Measurements from ENCODE around the gene HRH3. TPM values are rescaled to one million over a fixed set of nuclear protein-coding genes. Genes with fewer than 3 reads are reported as not detected.

Gene HRH3
- total RNA-seq, 4 donors from 2014 or later = not detected

DNA sequence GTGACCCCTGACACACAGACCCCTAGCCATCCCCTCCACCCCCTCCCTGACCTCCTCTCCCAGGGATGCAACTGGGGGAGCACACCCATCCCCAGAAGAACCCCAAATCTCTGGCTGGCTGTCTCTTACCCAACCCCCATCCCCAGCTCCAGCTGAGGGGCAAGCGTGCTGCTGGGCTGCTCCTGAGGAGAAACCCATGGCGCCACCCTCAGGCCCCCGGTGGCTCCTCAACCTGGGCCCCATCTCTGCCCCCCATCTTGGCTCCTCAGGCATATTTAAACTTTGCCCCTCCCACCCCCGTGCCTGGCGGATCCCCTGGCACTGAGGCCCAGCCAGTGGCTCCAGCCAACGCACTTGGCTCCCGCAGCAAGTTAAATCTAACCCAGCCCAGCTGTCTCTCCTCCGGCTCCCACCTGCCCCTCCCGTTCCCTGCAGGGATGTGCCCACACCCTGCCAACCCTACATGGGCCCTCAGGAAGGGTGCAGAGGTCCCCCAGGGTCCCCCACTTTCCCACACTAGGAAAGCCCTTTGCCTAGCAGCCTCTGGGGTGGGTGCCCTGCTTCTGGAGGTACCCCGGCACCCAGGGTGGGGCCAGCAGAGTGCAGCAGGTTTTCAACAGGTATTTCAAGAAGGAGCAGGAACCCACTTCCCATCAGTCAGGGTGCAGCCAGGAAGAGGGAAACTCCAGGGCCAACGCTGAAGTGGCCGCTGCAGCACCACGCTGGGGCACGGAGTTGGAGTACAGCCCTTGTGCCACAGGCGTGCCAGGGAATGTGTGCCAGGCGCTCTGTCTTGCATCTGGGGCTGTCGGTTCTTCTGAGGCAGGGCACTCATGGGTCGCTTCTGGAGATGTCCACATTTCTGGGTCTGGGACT, 12.9 kb upstream of the HRH3 start:
- no peaks in the 10 kb centered on the region for H3K36me3 ChIP-seq
- H3K27me3 ChIP-seq = peaks cover 4% of the 10 kb centered on the region
- TF ChIP-seq, protein P1, sequence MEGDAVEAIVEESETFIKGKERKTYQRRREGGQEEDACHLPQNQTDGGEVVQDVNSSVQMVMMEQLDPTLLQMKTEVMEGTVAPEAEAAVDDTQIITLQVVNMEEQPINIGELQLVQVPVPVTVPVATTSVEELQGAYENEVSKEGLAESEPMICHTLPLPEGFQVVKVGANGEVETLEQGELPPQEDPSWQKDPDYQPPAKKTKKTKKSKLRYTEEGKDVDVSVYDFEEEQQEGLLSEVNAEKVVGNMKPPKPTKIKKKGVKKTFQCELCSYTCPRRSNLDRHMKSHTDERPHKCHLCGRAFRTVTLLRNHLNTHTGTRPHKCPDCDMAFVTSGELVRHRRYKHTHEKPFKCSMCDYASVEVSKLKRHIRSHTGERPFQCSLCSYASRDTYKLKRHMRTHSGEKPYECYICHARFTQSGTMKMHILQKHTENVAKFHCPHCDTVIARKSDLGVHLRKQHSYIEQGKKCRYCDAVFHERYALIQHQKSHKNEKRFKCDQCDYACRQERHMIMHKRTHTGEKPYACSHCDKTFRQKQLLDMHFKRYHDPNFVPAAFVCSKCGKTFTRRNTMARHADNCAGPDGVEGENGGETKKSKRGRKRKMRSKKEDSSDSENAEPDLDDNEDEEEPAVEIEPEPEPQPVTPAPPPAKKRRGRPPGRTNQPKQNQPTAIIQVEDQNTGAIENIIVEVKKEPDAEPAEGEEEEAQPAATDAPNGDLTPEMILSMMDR (IDR thresholded peaks at IDR 0.05) = no peak
- TF ChIP-seq EP300 (IDR thresholded peaks at IDR 0.05; ENCODE audit: low read depth) (no peak), POLR2A (IDR thresholded peaks at IDR 0.05) (no peak), POLR2AphosphoS5 (IDR thresholded peaks at IDR 0.05) (no peak)
- intact Hi-C loops (cut with DNase I; ENCODE audit: low total_unique reads) (loop anchor here (10.0 kb wide), 1 partner anchor 48 kb away; the partner anchor contains the start of gene MTG2), in situ Hi-C loops (cut with MboI; ENCODE audit: low pct_ligation_motif_present in 1 of 4, low pct_unique_long_range_greater_than_20kb in 1 of 4, low sequenced_read_pairs in 3 of 4) (no loop called here)
- no peaks in the 10 kb centered on the region for H3K9me3 ChIP-seq
- H3K27ac ChIP-seq = no peak overlapping the region
- WGBS, 2 donors (ENCODE audit: low coverage in 1 of 2) = 74% methylated on average over 18 of the region's 18 CpGs; no CpG with 5 or more reads in 1 of the 2 donors
- peaks cover 4 to 6% (median 5%) of the 10 kb centered on the region in 4 donors for H3K4me1 ChIP-seq
- no peak for DNase-seq
- H3K4me3 ChIP-seq = no peak overlapping the region

DNA sequence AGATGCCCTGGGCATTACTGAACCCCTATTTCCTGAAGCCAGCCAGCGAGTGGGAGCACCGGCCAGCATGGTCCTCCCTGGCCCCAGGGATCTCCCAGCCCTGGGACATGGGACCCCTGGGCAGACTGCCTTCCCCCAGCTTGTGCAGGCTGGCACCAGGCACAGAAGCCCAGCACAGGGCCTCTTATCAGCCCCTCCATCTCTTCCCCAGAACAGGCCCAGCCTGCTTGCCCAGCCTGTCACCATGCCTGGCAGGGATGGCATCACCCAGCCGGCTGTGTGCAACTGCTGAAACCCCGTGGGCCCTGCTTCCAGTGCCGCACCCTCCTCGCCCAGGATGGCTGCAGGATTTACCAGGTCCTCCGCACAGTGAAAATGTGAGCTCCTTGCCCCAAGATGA, 12.1 kb upstream of the HRH3 start:
- Histone ChIP-seq H3K27me3 (peaks cover 9% of the 10 kb centered on the region), H3K27ac (no peak overlapping the region), H3K4me1 (no peaks in the 10 kb centered on the region), H3K36me3 (no peaks in the 10 kb centered on the region), H3K9me3 (no peaks in the 10 kb centered on the region), H3K4me3 (no peak overlapping the region)
- DNase-seq = no peak
- TF ChIP-seq POLR2AphosphoS5 (IDR thresholded peaks at IDR 0.05) = no peak
- TF ChIP-seq EP300 (IDR thresholded peaks at IDR 0.05; ENCODE audit: low read depth) = no peak
- TF ChIP-seq, protein P1 (IDR thresholded peaks at IDR 0.05) = no peak
- no peak for TF ChIP-seq POLR2A (IDR thresholded peaks at IDR 0.05)
- WGBS, 2 donors (ENCODE audit: low coverage in 1 of 2) = 80% methylated on average over 7 of the region's 7 CpGs; no CpG with 5 or more reads in 1 of the 2 donors
- in situ Hi-C loops (cut with MboI; ENCODE audit: low pct_ligation_motif_present in 1 of 4, low pct_unique_long_range_greater_than_20kb in 1 of 4, low sequenced_read_pairs in 3 of 4) = no loop called here
- intact Hi-C loops (cut with DNase I; ENCODE audit: low total_unique reads) = loop anchor here (10.0 kb wide), 1 partner anchor 47 kb away; the partner anchor contains the start of gene MTG2

DNA sequence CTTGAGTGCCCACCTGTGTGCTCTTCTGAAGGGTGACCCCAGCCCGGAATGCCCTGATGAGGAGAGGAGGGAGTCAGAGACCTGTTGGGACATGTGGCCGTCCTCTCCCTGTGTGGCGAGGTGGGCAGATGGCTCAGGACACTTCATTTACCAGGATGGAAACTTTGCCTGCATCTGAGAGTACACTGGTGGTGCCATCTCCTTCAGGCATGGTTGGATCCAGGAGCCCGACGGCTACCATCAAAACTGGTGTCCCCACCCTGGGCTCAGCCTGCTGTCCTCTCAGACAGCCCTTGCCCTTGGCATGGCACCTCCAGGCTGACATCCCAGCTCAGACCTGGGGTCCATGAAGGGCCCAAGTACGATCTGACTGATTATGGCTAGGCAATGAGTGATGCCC, 11.2 kb upstream of the HRH3 start:
- intact Hi-C loops (cut with DNase I; ENCODE audit: low total_unique reads) = loop anchor here (10.0 kb wide), 1 partner anchor 46 kb away; the partner anchor contains the start of gene MTG2
- WGBS, 2 donors (ENCODE audit: low coverage in 1 of 2) = 86% methylated on average over 6 of the region's 6 CpGs; no CpG with 5 or more reads in 1 of the 2 donors
- H3K4me1 ChIP-seq = no peaks in the 10 kb centered on the region
- no peak for DNase-seq
- in situ Hi-C loops (cut with MboI; ENCODE audit: low pct_ligation_motif_present in 1 of 4, low pct_unique_long_range_greater_than_20kb in 1 of 4, low sequenced_read_pairs in 3 of 4) = no loop called here
- H3K9me3 ChIP-seq = no peaks in the 10 kb centered on the region
- H3K27me3 ChIP-seq = peaks cover 9% of the 10 kb centered on the region
- H3K36me3 ChIP-seq = no peaks in the 10 kb centered on the region
- no peak for TF ChIP-seq EP300 (IDR thresholded peaks at IDR 0.05; ENCODE audit: low read depth)
- TF ChIP-seq POLR2AphosphoS5 (IDR thresholded peaks at IDR 0.05) = no peak
- TF ChIP-seq, protein P1 (IDR thresholded peaks at IDR 0.05) = no peak
- TF ChIP-seq POLR2A (IDR thresholded peaks at IDR 0.05) = no peak
- no peak overlapping the region for H3K4me3 ChIP-seq
- no peak overlapping the region for H3K27ac ChIP-seq

DNA sequence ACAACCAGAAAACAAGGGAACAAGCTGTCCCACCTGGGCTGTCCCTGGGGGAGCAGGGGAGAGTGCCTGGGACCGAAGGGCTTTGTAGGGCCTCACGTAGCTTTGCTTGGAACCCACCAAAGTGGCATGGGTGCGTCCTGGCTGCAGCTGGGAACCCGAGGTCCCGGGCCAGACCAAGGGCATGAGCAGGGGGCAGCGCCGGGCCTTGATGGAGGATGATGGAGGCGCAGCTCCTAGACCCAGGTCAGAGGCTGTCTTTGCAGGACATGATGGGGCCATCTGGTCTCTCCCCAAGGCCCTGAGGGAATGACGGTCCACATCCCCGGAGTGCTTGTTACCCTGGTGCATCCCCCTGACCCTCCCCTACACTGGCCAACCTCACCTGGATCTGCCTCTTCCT, 10.6 kb upstream of the HRH3 start:
- intact Hi-C loops (cut with DNase I; ENCODE audit: low total_unique reads) = loop anchor here (10.0 kb wide), 1 partner anchor 46 kb away; the partner anchor contains the start of gene MTG2
- H3K27me3 ChIP-seq = peaks cover 14% of the 10 kb centered on the region
- in situ Hi-C loops (cut with MboI; ENCODE audit: low pct_ligation_motif_present in 1 of 4, low pct_unique_long_range_greater_than_20kb in 1 of 4, low sequenced_read_pairs in 3 of 4) = no loop called here

More for the DNA sequence above, 10.6 kb upstream of the HRH3 start:
- Histone ChIP-seq H3K36me3 (no peaks in the 10 kb centered on the region), H3K4me3 (no peak overlapping the region), H3K27ac (no peak overlapping the region), H3K4me1 (no peaks in the 10 kb centered on the region), H3K9me3 (no peaks in the 10 kb centered on the region)
- no peak for DNase-seq
- 90 to 95% methylated on average over 2 to 4 of the region's 10 CpGs for WGBS, 2 donors (ENCODE audit: low coverage in 1 of 2)
- no peak for TF ChIP-seq POLR2A (IDR thresholded peaks at IDR 0.05)
- TF ChIP-seq EP300 (IDR thresholded peaks at IDR 0.05; ENCODE audit: low read depth) = no peak
- no peak for TF ChIP-seq POLR2AphosphoS5 (IDR thresholded peaks at IDR 0.05)

All from transverse colon (tissue), 4 donors.